Stimulated activated CD4-positive, alpha-beta T cell treated with anti-CD3 and anti-CD28 coated beads, TNF-alpha, amount 100 ng/mL, for 4 hours (primary cell): ENCODE measurements around the gene PPM1L.

Source experiments
- DNase-seq, 3 experiments: peaks; one replicate each; pipeline ENCODE4 v3.0.0-alpha.2; 2020; ENCODE audit warnings: low read depth in 3 of 3

PPM1L gene

DNA sequence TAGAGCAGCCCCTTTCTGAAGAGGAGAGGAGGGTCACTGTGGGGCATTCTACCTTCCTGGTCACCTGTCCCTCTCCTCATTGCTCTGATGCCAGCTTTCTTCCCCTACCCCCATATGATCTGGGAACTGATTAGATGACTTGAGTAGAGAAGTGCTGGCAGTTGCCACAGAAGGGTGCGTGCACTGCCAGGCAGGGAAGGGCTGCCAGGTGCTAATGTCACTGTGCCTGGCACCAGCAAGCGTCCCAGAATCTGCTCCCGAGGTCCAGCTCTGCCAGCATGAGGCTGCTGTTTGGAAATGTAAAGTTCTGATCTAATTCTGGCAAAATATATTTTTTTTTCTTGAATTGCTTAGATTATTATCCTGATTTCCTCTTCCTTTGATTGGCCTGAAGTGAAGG, 52.8 kb downstream of the PPM1L start:
- no peak for DNase-seq

DNA sequence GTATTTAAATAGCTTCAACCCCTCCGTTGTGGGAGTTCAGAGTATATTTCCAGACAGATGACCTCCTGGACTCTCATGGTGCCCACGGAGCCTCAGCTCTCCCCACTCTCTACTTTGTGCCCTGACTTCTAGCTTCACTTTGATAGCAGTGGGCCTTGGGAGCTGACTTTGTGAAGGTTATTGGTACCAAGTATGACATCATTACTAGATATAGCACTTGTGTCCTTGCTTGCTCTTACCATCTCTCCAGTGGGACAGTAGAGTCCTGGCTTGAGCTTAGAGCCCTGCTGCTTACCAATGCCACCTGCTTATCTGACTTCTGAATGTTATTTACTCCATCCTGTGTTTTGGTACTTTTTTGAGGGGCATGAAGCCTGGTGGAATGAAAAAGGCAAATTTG, 53.4 kb downstream of the PPM1L start:
- no peak for DNase-seq

DNA sequence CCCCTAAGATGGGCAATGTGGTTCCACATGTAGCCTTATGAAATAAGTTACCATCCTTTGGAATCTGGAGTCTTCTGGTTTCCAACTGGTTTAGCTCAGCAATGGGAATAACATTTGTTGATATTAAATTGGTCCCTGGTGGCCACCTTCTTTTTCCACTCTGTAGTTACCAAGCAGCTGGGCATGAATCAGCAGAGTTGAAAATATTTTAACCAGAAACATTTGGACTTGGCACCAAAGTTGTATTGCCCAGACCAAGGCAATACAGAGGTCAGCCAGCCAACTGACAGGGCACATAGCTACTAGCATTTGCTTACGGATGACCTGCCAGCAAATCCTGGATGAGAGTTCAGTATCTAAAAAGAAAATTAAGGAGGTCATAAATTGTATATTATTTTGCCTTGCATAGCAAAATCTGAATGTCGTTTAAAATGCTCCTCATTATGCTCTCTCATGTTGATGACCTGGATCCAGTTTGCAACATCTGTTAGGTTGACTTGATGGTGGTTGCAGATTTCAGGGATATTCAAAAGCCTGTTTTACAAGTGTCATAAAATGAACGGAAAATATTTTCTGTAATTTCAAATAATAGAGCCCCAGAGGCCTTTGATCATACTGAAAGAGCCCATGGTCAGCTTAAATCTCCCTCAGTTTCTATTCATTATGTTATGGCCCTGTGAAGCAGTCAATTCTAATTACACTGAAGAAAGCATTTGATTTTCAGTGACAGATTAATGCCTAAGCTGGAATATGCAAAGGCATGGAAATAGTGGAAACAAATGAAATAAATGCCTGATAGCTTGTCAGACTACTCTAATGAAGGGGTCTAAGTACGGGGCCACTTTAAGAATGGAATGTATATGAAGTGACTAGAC, 54.6 kb downstream of the PPM1L start:
- DNase-seq = no peak

DNA sequence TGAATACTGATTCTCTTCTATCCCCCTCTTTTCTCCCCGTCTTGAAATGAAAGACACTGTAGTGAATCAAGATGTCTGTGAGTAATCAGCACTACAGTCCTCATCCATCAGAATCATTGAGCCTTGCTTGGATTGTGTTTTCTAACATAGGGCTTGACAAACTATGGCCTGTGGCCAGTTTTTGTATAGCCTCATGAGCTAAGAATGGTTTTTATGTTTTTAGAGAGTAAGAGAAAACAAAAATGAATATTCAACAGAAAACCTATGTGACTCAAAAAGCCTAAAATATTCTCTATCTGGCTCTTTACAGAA, 55.2 kb downstream of the PPM1L start:
- DNase-seq = no peak

DNA sequence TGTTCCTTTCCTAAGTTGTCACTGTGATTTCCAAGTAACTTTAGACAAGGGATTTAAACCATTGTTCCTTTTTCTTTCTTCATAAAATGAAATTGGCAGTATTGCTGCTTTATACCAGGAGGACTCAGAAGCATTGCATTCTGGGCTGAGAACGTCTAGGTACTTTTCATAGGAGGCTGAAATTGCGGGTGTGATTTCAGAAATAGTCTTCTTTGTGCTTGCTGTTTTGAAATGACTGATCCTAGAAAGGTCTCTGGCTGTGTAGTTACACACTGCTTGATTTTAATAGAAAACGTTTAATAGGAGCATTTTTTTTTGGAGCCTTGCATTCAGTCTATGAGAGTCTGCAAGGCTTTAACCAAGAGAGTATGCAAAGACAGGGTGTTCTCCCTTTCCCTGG, 56.3 kb downstream of the PPM1L start:
- no peak for DNase-seq

DNA sequence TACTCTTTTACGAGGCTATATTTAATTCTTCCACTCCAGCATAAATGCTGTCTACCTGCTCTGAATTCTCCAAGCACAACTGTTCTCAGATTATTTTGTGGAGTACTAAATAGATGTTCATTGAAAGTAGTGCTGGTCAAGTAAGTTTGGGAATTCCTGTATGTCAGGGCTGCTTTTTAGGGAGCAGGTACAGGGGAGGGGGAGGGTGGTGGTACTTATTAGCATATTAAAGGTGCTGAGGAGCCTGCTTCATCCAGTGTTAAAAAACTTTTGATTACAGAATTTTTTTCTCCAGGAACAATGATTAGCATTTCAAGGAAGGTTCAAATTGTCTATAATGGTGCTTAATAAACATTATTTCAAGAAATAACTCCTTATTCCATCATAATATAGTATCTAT, 59.2 kb downstream of the PPM1L start:
- DNase-seq = no peak

DNA sequence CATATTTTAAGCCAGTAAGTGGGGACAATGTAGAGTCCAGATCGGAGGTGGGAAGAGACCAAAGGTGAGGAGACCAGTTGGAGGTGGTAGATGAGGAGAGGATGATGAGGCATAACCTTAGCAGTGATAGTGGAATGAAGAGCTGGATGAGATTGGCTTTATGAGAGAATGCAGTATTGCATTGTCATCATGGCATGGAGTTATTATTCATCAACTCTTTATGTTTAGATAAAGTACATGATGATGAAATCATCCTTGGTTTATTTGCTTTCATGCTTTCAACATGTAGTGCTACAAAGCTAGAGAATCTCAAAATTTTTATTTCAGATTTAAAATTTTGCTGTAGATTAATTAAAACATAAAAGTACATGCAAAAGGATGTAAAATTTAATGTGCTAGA, 64.0 kb downstream of the PPM1L start:
- no peak for DNase-seq

DNA sequence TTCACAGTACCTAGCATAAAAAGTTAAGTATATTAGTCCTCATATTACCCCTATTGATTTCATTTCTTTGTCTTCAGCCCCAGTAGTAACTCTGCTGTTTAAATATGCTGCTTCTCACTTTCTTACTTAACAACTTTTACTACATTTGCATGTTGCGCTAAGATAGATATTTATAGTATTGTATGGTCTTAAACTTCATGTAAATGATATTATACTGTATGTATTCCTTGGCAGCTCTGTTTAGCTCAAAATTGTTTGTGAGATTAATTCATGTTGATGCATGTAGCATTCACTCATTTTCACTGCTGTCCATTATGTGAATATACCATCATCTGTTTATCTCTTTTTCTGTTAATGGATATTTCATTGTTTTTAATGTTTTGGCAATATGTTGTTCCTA, 64.4 kb downstream of the PPM1L start:
- DNase-seq = no peak

DNA sequence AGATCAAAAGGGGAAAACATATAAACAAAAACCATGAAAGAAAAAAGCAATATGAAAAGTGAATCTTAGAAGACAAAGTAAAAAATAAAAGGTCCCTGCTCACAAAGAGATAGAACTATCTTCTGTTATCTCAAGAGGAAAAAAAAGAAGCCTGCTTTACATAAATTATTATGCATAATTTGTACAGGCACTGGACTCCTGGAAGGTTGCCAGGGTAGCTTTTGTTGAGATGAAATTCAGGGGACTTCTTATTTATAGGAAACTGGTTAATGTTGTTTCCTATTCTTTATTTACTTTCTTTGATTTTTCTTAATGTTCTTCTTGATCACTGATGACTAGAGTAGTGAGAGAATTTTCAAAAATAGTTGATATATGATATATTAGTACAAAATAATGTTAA, 66.9 kb downstream of the PPM1L start:
- no peak for DNase-seq

DNA sequence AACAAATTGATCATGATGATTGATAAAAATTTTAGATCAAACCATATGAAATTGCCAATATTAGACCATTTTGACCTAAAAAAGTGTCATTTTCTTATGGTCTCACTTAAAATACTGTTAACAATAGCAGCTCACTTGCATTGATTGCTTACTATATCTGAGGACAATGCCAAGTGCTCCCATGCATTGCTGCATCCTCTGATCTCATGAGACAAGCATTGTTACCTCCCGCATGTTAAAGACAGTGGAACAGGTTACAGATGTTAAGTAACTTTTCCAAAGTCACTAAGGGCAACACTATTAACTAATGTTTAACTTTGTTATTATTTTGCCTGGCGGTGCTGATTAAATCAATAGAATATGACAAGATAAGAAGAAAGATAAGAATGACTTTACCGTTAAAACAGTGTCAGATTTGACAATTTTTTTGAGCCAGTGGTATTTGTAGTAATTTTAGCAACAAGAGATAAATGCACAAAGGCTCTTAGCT, 69.3 kb downstream of the PPM1L start:
- no peak for DNase-seq

DNA sequence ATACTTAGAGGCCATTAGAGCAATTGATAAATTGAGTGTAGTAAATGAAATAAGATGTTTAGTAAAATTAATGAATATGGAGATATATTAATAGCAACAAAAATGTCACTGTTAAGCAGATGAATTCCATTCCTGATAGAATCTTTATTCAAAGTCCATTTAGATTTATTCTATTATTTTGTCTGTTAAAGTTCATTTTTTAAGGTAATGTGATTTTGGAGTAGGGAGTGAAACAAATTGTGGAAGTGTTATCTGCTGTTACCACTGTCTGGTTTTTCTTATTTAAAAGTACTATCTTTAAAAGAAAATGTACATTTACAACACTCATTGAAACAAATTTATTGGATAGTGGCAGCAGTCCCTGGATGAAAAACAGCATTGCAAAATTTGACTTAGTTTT, 70.4 kb downstream of the PPM1L start:
- DNase-seq = no peak

DNA sequence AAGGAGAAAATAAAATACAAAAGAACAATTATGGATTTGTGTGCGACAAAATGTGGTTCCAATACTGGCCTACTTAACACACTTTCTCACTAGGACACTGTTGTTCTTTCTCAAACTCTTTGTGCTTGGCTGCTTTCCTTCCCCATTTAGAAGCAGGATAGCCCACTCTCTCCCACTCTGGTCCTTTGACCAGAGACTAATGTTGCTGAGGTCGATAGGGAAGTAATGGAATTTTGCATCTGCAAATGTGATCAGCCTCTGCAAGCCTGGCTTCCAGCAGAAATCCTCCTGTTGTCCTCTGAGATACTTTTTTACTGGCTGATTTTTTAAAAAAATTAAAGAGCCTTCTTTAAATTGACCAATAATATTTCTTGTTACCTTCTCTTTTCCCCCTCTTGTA, 71.0 kb downstream of the PPM1L start:
- no peak for DNase-seq

DNA sequence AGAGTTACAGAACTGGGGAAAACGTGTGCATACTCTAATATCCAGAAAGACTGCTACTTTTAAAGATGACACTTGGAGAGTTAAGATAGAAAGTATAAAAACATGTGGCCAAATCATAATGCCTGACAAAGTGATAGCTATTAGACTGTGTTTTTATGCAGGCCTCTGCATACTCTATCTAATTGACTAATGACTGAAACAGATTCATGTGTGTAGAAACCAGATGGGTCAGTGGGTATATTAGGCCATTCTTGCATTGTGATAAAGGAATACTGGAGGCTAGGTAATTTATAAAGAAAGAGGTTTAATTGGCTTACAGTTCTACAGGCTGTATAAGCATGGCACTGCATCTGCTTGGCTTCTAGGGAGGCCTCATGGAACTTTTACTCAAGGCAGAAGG, 71.5 kb downstream of the PPM1L start:
- DNase-seq = no peak

DNA sequence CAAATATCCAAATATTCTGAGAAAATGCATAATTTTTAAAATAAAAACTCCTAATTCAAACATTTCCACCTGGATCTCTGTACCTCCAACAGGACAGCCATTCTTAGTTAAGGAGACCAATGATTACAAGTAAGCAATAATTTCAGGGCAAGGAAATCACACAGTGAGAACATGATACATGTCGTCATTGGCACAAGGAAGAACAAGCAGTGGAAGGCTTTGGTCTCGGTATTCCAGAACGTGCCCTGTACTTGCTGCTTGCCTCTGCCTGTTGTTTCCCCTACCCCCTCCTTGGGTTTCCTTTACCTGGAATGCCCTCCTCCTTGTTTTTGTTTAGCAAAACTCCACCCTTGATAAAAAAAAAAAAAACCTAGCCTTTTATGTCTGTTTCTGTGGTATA, 72.8 kb downstream of the PPM1L start:
- no peak for DNase-seq

DNA sequence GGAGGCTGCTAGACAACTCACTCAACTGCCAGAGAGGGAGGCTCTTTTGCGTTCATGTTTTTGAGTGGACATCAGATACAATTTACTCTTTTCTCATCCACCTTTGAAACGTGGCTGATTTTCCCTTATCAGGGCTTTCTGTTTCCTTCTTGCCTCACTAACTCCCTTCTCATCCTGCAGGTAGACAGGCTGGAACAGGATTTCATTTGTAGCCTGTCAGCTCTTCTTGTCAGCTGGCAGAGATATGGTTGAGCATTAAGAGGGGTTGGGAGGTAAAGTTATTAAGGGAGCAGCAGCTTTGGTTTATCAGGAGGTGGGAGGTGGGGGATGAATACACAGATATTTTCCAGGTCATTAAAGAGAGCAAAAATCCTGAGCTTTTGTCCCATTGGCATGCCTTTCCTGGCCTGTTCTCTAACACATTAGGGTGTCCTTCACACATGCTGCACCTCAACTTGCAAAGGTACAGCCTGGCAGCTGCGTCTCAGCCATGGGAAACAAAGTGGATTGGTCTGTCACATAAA, 73.5 kb downstream of the PPM1L start:
- no peak for DNase-seq

DNA sequence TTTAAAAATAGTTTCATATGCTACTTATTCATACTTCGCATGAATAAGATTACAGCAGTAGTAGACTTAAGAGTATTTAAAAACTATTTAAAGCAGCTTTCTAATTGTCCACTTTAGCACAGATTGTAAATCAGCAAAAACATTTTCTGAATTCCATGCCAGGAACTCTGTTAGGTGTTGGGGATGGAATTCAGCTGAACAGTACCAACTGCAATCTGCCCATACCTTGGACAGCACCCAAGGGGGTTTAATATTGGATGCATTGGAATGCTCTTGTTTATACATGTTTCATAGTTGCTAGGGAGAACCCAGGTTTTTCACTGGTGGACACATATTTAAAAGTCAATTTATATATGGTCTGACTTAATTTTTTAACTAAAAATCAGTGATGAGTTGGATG, 74.8 kb downstream of the PPM1L start:
- no peak for DNase-seq

DNA sequence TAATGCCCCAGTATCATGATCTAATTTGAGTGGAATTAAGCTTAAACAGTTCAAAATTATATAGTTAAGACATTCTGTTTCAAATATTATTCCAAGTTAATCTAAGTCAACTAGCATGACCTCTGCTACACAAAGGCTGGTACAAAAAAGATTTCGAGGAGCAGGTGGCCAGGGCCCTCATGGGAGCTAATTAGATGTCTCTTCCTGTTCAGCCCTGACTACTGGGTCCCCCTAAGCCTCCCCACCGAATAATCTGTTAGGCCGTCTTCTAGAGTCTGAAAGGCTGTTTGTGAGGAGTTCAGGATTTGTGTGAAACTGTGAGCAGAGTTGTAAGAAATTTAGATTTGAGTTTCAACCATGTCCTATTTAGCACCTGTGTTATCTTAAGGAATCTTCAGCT, 75.4 kb downstream of the PPM1L start:
- DNase-seq = no peak

DNA sequence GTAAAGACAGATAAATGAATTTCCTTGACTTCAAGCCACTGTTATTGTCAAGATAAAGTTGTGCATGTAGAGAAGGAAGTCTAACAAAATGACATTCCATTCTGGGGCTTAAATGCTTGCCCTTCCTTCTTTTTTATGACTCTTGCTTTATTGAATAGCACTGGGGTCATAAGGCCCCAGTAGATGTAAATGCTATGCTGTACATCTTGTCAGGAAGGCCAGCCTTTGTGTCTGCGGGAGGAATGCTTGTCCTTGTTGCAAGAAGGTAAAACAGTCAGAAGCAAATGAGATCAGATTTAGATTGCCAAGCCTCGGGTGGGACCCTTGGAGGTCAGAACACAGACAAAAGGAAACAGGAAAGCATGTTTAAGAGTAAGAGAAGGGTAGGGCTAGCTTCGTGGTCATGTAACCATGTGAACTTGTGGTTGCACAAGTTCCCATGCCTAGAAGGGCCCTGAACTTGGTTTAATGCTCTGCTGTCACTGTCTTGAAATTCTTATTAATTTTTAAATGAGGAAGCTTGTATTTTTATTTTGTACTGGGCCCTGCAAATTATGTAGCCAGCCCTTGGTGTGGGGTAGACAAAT, 81.5 kb downstream of the PPM1L start:
- no peak for DNase-seq

DNA sequence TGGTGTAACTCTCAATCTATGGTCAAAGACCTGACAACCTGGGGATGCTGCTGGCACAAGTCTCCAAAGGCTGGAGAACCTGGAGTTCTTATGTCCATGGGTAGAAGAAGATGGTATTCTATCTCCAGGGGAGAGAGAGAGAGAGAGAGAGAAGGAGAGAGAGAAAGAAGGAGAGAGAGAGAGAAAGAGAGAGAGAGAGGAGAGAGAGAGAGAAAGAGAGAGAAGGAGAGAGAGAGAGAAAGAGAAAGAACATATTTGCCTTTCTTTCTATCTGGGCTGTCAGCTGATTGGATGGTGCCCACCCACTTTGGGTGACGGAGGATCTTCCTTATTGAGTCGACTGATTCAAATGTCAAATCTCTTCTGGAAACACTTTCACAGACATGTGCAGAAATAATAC, 84.6 kb downstream of the PPM1L start:
- DNase-seq = no peak

DNA sequence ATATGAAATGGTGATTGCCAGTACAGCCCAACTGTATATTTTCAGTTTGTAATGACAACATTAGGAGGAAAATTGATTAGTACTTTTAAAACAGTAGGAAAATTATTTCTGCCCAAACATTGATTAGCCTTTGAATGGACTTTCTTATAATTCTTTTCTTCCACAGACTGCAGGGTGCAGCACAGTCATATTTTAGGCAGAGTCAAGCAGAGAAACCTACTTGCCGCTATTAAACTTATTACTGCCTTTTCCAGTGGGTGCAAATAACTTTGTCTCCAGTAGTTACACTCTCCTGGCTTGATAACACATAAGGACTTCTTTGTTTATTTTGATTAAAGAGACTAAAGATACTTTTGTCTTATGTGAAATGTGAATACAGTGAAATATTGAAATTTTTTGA, 85.4 kb downstream of the PPM1L start:
- DNase-seq = no peak

DNA sequence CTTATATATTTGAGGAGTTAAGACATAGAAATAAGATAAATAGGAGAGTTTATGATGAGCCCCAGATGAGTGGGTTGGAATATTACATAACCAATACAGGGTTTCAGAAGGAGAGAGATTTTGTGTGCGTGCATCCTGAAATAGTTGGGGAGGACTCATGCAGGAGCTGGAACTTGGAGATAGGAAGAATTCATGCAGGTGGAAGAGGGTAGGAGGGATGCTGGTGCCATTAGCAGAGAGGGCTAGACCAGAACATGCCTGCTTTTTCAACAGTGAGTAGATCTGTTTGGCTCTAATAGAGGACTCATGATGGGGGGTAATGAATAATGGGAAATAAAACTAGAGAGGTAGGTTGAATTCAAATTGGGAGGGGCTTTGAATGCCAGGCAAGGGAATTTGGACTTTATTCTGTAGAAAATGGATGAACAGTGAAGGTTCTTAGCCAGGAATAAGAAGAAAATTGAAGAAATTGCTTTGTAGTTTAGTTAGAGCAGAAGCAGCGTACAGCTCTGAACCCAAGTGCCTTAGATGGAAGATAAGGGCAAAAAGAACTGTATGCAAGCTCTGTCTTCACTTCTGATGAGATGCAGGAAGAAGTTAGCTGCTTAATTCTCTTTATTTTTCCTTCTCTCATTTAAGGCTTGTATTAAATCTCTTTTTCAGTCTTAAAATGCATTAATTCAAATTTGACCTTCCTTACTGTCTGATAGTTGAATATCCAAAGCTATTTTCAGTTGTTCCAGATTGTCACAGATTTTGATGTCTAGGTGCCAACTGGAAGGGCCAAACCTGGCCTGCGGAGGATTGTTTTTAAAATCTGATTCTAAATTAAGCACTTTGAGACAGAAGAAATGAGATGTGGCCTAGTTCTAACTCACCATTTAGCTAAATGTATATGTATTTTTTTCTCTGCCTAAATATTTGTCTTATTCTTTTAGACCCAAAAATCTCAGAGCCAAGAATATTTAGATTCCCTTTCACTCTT, 86.3 kb downstream of the PPM1L start:
- no peak for DNase-seq

DNA sequence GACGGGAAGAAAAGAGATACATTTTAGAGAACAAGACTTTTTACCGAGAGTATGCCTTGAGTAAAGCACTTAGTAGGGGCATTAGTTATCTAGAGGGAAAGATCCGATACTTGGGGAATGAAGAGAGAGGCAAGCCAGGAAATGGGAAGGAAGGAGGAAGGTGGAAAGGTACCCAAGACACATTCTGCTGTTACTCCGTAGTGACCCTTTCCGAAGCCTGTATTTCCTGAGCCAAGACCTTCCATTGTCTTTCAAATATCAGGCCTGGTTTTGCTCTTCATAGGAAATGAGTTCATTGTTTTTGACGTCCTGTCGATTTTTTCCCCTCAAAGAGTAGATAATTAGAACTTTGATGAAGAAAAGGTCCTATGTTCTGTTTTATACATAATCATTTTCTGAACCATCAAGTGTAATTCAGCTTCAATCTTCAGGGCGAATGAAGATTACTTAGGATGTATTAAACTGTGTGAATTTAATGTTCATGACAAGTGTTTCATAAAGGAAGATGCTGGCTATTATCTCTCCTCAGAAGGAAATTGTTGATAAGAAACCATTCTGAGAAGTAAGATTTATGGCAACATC, 95.7 kb downstream of the PPM1L start:
- no peak for DNase-seq
